Measurements from ENCODE around the gene TENM3. TPM values are rescaled to one million over a fixed set of nuclear protein-coding genes. Genes with fewer than 3 reads are reported as not detected.

TENM3 gene
- total RNA-seq, 2 donors from 2014 or later: 21.4 to 52.3 TPM

GRCh38 chr4:182801636-182802035 lies 558.4 kb downstream of the TENM3 start:
- Histone ChIP-seq H3K27ac (no peak overlapping the region), H3K36me3 (no peaks in the 10 kb centered on the region), H3K4me1 (replicated peaks) (no peaks in the 10 kb centered on the region), H3K27me3 (replicated peaks; ENCODE audit: insufficient read depth) (no peaks in the 10 kb centered on the region), H3K4me3 (no peak overlapping the region), H3K9me3 (no peaks in the 10 kb centered on the region)
- whole genome bisulfite sequencing: 92% methylated on average over 15 of the region's 15 CpGs
- DNase-seq (ENCODE audit: low spot score): no peak
- TF ChIP-seq POLR2AphosphoS5 (IDR thresholded peaks at IDR 0.05): no peak
- TF ChIP-seq CTCF (IDR thresholded peaks at IDR 0.05): no peak
- TF ChIP-seq POLR2A (IDR thresholded peaks at IDR 0.05): no peak
- intact Hi-C loops (cut with DNase I): loop anchor here (10.0 kb wide), 1 partner anchor 1237 kb away; no protein-coding TSS in a partner anchor

GRCh38 chr4:182802621-182803020 lies 559.4 kb downstream of the TENM3 start:
- H3K36me3 ChIP-seq: no peaks in the 10 kb centered on the region
- no peak for DNase-seq (ENCODE audit: low spot score)
- no peaks in the 10 kb centered on the region for H3K9me3 ChIP-seq
- H3K27me3 ChIP-seq (replicated peaks; ENCODE audit: insufficient read depth): no peaks in the 10 kb centered on the region
- no peaks in the 10 kb centered on the region for H3K4me1 ChIP-seq (replicated peaks)
- intact Hi-C loops (cut with DNase I): loop anchor here (10.0 kb wide), 1 partner anchor 1238 kb away; no protein-coding TSS in a partner anchor
- no peak overlapping the region for H3K27ac ChIP-seq
- TF ChIP-seq CTCF (IDR thresholded peaks at IDR 0.05) (no peak), POLR2AphosphoS5 (IDR thresholded peaks at IDR 0.05) (no peak), POLR2A (IDR thresholded peaks at IDR 0.05) (no peak)
- H3K4me3 ChIP-seq: no peak overlapping the region

- H3K4me1 ChIP-seq (replicated peaks): no peaks in the 10 kb centered on the region
- H3K36me3 ChIP-seq: no peaks in the 10 kb centered on the region
- no peak for TF ChIP-seq POLR2AphosphoS5 (IDR thresholded peaks at IDR 0.05)
- no peak for TF ChIP-seq POLR2A (IDR thresholded peaks at IDR 0.05)
- H3K9me3 ChIP-seq: no peaks in the 10 kb centered on the region
- H3K27me3 ChIP-seq (replicated peaks; ENCODE audit: insufficient read depth): no peaks in the 10 kb centered on the region
- H3K4me3 ChIP-seq: no peak overlapping the region
- WGBS: 70% methylated on average over 6 of the region's 6 CpGs
- H3K27ac ChIP-seq: no peak overlapping the region
- intact Hi-C loops (cut with DNase I): loop anchor here (10.0 kb wide), 1 partner anchor 1238 kb away; no protein-coding TSS in a partner anchor
- no peak for DNase-seq (ENCODE audit: low spot score)
Observed at GRCh38 chr4:182803235-182803634, 560.0 kb downstream of the TENM3 start.

GRCh38 chr4:182804131-182804530 lies 560.9 kb downstream of the TENM3 start:
- Histone ChIP-seq H3K4me3 (no peak overlapping the region), H3K27me3 (replicated peaks; ENCODE audit: insufficient read depth) (no peaks in the 10 kb centered on the region), H3K9me3 (no peaks in the 10 kb centered on the region), H3K27ac (no peak overlapping the region), H3K36me3 (no peaks in the 10 kb centered on the region), H3K4me1 (replicated peaks) (no peaks in the 10 kb centered on the region)
- TF ChIP-seq POLR2AphosphoS5 (IDR thresholded peaks at IDR 0.05) (no peak), POLR2A (IDR thresholded peaks at IDR 0.05) (no peak), CTCF (IDR thresholded peaks at IDR 0.05) (no peak)
- intact Hi-C loops (cut with DNase I): loop anchor here (10.0 kb wide), 1 partner anchor 1239 kb away; no protein-coding TSS in a partner anchor
- 76% methylated on average over 8 of the region's 8 CpGs for WGBS
- no peak for DNase-seq (ENCODE audit: low spot score)

- intact Hi-C loops (cut with DNase I): loop anchor here (5.0 to 10.0 kb wide), 5 partner anchors 328 to 1663 kb away; no protein-coding TSS in a partner anchor
- no peaks in the 10 kb centered on the region for H3K36me3 ChIP-seq
- no peaks in the 10 kb centered on the region for H3K27me3 ChIP-seq (replicated peaks; ENCODE audit: insufficient read depth)
- no peak for TF ChIP-seq POLR2A (IDR thresholded peaks at IDR 0.05)
- no peak for TF ChIP-seq CTCF (IDR thresholded peaks at IDR 0.05)
- no peak overlapping the region for H3K4me3 ChIP-seq
- H3K4me1 ChIP-seq (replicated peaks): no peaks in the 10 kb centered on the region
- no peak for DNase-seq (ENCODE audit: low spot score)
- 94% methylated on average over 9 of the region's 9 CpGs for WGBS
- no peaks in the 10 kb centered on the region for H3K9me3 ChIP-seq
- H3K27ac ChIP-seq: no peak overlapping the region
Observed at GRCh38 chr4:182805321-182805720, 562.1 kb downstream of the TENM3 start.
